NCI-H2107 treated with DMSO at 0.1 percent for 48 hours (cell line): ENCODE results near the gene RNF180.
"Not testable (repeated sequence)": the region's sequence is repeated elsewhere in the genome, so short reads cannot be mapped to it uniquely, and the experiment has no call there.

Experiments used
- DNase-seq: peaks from one replicate; lab custom pipeline; 2025; ENCODE audit not compliant: unreplicated experiment; lab: John Stamatoyannopoulos, UW

RNF180 gene

DNA sequence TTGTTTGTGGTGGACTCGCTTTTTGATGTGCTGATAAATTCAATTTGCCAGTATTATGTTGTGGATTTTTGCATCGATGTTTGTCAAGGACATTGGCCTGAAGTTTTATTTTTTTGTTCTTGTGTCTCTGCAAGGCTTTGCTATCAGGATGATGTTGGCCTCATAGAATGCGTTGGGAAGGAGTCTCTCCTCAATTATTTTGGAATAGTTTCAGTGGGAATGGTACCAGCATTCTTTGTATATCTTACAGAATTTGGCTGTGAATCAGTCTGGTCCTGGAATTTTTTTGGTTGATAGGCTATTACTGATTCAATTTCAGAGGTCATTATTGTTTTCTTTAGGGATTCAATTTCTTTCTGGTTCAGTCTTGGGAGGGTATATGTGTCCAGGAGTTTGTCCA, 198.8 kb downstream of the RNF180 start:
- no peak for DNase-seq

DNA sequence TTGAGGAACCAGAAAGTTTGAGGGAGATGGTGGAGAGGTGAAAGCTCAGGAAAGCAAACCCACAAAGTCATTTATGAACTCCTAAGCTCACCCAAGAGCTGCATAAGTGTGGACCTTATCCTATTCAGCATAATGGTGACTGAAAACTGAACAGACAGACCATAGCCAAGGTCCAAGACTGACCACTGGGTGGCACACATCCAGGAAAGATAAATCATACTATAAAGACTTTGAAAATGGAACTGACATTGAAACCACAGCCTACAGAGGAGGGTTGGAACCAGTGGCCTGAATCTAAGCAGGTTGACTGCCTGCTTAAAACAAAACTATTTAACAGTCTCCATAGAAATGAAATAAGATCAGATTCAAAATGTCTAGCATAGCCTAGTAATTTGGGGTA, 219.1 kb downstream of the RNF180 start:
- no peak for DNase-seq

DNA sequence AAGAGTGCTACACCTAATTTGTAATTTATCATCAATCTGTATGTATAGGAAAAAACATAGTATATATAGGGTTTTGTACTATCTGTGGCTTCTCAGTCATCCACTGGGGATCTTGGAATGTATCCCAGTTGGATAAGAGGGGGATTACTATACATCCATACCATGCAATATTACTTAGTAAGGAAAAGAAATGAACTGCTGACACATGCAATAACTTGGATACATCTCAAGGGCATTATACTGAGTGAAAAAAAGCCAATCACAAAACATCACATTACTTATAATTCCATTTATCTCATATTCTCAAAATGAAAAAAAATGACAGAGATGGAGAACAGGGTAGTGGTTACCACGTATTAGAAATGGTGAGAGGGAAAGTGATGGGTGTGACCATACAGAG, 231.9 kb downstream of the RNF180 start:
- no peak for DNase-seq

DNA sequence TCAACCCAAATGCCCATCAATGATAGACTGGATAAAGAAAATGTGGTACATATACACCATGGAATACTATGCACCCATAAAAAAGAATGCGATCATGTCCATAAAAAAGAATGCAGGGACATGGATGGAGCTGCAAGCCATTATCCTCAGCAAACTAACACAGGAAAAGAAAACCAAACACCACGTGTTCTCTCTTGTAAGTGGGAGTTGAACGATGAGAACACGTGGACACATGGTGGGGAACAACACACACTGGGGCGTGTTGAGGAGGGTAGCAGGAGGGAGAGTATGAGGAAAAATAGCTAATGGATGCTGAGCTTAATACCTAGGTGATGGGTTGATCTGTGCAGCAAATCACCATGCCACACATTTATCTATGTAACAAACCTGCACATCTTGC, 233.1 kb downstream of the RNF180 start:
- DNase-seq: not testable (repeated sequence)

DNA sequence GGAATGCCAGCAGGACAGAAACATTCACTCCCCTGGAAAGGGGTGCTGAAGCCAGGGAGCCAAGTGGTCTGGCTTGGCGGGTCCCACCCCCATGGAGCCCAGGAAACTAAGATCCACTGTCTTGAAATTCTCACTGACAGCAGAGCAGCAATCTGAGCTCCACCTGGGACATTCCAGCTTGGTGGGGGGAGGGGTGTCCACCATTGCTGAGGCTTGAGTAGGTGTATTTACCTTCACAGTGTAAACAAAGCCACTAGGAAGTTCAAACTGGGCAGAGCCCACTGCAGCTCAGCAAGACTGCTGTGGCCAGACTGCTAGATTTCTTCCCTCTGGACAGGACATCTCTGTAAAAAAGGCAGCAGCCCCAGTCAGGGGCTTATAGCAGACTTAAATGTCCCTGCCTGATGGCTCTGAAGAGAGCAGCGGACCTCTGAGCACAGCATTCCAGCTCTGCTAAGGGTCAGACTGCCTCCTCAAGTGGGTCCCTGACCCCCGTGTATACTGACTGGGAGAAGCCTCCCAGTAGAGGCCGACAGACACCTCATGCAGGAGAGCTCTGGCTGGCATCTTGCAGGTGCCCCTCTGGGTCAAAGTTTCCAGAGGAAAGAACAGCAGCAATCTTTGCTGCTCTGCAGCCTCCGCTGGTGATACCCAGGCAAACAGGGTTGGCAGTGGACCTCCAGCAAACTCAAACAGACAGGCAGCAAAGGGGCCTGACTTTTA, 241.6 kb downstream of the RNF180 start:
- DNase-seq: not testable (repeated sequence)

DNA sequence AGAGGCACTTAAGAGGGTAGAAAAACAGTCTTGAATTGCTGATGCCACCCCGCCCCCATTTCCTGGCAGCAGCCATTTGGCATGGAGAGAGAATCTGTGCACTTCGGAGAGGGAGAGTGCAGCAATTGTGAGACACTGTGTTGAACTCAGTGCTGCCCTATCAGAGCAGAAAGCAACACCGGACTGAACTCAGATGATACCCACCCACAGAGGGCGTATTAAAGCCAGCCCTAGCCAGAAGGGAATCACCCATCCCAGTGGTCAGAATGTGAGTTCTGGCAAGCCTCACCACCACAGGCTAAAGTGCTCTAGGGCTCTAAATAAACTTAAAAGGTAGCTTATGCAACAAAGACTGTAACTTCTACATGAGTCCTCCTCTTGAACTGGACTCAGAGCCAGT, 251.7 kb downstream of the RNF180 start:
- DNase-seq: no peak

DNA sequence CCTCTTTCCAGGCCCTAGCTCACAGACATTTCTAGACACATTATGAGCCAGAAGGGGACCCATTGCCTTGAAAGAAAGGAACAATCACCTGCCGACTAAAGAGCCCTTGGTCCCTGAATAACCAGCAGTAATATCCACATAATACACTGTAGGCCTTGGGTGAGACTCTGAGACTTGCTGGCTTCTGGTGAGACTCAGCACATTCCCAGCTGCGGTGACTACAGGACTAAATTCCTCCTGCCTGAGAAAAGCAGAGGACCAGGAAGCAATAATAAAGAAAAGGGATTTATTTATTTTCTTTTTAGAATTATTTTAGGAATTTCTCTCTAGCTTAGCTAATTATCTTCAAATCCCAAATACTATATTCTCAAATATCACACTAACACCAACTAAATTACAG, 252.4 kb downstream of the RNF180 start:
- no peak for DNase-seq
